HG03103 (cell line): ENCODE measurements around the gene FRYL.

Source experiments
- ATAC-seq: cut with Tn5 transposase; IDR thresholded peaks from one replicate; pipeline ENCODE4 v1.9.1; 2021; ENCODE audit warnings: low read depth; ENCODE audit not compliant: unreplicated experiment

The FRYL gene

DNA sequence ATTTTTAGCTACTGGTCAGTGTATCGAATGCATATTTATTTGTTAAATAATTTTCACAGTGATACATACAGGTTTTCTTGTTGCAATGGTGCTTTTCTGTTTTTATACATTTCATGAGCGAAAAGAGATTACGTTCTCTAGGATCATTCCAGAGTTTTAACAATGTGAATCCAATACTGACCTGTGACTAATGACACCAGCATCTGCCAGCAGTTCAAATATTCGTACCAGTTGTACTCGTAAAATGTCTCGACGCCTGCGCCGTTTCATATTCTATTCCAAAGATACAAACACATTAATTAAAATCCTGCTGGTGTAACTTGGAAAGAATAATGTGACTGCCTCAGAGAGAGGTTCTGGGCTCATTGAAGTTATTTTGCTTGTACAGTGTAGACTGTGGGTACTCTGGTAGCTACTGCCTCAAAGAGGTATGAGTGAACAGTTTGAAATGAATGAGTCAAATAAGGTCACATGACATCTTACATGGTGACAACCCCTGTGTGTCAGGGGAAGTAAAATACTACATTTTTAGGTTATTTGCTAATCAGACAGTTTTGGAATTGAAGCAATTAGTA lies 209.3 kb downstream of the FRYL start:
- ATAC-seq: no peak

DNA sequence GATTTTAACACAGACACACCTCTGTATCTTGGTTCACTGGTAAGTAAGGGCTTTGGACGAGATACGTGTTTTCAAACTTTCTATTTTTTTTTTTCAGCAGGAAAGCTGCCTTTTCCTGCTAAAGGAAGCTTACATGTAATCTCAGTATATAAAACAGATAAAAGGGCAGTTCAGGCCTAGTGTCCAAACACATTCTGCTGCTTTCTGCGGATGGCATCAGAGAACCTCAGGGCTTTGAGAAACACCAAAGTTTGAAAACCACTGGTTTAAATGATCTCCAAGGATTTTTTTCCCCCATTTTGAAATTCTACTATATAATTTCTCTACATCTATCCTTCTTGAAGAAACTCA lies 214.1 kb downstream of the FRYL start:
- no peak for ATAC-seq

DNA sequence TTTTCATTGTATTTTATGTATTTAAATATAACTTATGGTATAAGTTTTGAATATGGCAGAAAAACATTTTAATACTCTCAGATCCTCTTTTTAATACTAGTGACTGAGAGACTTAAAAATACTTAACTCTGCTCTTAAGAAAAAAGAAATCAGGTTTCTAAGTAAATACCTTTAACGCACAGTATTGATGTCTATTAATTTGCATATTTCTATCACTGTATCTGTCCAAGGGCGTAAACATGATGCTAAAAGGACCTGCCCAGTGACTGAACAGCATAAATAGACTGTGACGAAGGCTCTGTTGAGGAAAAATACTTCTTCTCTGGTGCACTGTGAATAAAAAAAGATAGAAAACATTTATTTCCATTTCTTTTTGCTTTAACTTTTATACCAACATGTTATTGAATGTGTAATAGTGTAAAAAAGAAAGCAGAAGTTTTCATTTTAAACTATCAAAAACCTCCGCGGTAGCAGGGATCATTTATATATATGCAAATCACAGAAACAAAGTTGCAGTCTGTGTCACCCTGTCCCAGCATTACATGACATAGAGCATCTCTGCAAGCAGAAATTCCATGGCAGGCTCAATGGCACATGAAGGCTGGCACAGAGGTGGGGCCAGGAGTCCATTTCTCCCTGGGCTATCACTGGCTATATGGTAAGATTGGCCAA lies 214.6 kb downstream of the FRYL start:
- no peak for ATAC-seq

DNA sequence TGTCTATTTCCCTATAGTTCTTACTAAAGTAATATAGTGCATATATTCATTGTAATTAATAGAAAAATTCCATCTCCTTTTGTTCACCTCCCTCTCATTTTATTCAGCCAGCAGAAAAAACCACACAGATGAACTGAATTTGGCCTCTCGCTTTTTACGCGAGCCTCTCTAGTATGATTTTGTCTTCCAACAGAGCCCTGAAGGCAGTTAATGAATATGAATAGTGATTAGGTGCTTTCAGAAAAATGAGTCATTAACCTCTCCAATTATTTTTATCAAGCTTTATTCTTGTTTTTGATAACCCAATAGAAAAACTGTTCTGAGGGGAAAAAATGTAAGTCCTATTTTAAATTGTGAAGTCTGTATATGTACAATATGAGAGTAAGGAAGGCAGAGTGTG lies 215.9 kb downstream of the FRYL start:
- ATAC-seq: no peak

DNA sequence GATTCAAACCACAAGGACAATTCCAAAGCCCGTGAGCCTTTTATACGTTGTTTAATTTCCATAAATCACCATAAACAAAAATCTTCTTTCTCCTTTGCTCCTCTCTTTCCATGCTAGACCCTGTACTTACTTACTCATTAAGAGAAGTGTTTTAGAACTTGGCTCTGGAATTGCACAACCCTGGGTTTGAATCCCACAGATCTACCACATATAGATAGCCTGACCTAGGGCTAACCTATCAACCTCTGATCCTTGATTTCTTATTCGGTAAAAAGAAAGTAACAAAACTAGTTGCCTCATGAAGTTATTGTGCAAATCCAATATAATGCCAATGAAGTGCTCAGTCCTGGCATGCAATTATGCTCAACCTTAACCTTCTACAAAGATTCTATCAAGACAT lies 221.3 kb downstream of the FRYL start:
- ATAC-seq: no peak

DNA sequence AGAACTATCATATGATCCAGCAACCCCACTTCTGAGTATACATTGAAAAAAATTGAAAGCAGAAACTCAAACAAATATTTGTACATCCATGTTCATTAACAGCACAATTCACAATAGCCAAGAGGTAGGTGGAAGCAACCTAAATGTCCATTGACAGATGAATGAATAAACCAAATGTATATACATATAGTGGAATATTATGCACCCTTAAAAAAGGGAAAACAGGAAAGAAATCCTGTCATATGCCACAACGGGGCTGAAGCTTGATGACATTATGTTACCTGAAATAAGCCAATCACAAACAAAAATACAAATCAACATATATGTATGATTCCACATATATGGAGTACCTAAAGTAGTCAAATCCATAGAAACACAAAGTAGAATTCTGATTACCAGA lies 222.1 kb downstream of the FRYL start:
- ATAC-seq: no peak

DNA sequence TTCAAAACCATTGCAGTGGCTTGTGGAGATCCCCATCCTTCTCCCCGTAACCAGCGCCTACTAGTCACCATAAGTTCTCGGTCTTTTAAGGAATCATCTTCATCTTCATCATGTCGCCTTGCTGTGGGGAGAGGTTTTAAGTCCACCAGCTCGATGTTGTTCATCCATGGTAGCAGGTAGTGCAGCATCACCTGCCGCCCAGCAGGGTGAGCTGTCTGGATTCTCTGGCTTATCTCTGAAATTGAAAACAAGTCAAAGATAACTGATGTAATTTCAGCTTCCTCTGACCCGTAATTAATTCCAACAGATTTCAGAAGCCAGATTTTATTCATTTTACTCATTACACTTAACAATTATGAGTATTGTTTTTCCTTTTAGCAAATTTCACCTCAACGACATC lies 222.6 kb downstream of the FRYL start:
- no peak for ATAC-seq

DNA sequence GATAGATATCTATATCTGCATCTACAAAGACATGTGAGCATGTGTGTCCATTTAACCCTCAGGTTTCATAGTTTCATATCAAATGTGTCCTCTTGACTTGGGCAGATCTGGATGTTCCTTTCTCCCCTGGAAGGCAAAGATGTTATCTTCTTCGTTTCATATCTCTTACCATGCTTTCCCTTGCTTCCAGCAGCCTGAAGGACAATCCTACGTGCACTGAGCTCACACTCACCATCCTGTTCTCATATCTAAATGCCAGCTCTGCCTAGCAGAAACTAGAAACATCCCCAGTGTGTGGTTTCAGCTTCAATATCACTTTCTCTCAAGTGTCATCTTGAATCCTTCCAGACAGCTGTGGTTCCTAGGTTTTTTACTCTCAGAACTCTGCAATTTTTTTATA lies 223.8 kb downstream of the FRYL start:
- no peak for ATAC-seq

DNA sequence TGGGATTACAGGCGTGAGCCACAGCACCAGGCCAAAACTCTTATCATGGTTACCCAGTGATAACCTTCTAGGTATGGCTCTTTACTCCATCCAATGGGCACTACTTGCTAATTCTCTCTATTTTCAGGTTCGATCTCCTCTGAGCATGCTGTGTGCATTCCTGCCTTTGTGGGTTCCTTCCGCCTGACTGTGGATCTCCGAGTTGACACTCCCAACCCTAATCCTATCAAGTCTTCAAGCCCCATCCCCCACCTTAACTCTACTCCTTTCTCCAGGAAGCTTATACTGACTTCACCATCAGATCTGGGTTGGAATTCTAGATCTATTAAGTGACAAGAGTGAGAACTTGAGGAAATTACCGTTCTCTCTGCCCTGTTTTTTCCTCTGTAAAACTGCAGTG lies 225.5 kb downstream of the FRYL start:
- ATAC-seq: no peak

DNA sequence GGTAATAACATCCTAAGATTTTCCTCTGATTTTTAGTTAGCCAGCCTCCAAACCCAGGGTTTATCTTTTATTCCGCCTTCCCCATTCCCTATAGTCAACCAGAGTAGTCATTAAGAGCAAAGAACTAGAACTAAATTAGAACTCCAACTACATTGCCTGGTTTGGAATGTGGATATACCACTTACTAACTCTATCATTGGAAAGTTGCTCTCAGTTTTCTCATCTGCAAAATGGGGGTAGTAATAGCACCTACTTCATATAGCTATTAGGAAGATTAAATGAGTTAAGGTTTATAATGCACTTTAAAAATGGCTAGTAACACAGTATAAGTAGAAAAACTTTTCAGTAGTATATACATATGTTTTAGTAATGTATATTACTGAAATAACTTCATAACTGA lies 226.4 kb downstream of the FRYL start:
- no peak for ATAC-seq

DNA sequence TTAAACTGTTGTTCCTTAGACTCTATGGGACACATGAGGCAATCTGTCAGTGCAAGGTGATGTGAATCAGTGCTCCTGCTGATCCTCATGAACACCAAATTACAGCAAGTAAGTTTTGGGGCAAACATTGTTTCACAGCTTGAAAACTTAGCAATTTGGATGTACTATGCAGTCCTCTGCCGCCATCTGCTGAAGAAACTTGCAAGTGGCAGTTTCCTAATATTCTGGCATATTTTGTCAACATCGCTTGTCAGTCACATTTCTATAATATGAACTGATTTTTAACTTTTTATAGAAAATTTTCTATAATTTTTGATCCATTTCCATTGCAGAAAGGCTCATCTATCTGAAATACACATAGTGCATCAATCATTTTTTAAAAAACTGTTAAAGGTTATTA lies 233.7 kb downstream of the FRYL start:
- ATAC-seq: no peak

DNA sequence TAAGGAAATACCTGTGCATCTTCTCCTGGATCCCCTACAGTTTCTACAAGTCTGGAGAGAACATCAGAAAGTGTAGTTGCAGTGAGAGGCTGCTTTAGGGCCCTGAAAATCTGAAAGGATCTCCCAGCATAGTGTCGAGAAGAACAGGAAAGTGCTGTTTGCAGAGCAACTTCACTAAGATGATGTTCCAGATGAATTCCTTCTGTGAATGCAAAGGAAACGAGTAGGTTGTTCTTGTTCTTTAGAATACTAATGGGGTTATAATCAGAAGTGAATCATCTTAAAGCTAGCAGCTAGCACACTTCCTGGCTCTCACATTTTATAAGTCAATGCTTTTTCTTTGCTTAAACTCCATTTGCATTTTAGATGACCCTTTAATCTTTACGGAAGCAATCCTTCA lies 236.3 kb downstream of the FRYL start:
- ATAC-seq: no peak

DNA sequence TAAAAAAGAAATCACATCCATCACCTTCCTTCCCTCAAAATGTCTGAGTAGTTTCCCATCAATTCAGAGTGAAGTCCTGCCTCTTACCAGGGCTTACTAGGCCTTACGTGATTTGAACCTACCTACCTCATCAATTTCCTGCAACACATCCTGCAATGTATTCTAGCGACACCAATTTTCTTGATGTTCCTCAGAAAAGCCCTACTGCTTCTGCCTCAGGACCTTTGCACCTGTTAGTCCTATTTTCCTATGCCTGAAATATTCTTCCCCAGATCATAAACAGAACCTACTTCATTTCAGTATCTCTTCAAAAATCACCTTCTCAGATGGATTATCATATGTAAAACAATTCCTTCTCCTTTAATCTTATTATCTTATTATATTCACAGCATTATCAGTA lies 237.2 kb downstream of the FRYL start:
- ATAC-seq: no peak

DNA sequence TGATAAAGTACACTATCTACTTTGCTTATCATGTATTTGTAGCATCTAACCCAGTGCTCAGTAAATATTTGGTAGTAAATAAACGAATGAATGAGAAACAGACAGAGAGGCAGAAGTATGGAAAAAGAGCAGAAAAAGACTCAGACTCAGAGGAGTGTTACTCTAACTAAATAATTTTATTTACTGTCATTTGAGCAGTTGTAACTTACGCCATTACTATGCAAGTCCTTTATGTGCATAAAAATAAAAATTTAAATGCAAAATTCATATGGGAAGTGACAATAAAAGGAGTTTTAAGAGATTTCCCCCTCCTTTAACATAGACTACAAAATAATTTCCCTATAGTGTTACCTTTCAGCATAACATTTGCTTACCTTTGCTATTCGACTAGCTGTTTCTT lies 240.5 kb downstream of the FRYL start:
- ATAC-seq: no peak

DNA sequence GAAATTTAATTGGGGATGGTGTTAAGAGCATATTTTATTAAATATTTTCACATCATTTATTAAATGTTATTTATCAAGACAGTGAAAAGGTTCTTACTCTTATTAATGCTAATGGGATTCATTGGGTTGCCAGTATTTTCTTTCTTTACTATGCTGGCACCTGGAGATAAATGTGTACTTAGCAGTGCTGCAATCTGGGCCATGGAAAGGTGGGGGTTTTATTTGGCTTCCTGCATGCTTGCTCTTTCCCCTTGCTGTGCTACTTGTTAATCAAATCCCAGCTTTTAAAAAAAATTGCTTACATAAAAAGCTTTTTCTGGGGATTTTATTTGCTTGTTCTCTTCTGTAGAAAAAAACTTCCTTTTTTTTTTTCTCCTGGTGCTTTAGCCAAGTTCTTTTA lies 241.7 kb downstream of the FRYL start:
- no peak for ATAC-seq

DNA sequence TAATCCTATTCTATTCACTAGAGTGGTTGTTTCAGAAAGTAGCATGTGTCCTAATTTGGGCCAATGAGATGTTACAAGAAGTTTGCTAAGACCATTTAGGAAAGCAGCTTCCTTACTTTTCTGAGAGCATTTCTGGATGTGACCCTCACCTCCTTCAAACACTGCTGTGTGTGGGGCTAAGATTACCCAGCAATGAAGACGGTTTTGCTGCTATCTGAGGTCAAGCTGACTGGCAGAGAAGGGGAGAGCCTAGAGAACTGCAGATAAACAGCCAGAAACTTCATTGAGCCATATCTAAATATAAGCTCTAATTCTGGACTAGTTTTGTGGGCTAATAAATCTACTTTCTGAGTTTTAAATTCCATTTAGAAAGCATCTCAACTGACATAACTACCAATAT lies 253.7 kb downstream of the FRYL start:
- no peak for ATAC-seq

DNA sequence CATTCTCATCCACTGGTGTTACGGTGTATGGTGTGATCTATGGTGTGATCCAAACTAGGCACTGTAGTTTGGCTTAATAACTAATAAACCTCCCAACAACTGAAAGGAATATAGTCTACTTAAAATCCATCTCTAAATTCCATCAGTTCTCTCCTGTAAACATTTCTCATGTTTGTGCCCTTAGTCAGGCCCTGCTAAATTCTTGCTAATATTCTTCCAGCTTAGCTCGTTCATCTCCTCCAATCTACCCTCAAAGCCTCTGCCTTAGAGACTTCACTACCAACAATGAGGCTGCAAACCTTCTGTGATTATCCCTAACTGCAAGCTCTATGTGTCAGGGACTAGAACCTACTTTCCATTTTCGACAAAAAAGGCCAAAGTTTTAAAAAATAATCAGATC lies 261.9 kb downstream of the FRYL start:
- ATAC-seq: no peak

DNA sequence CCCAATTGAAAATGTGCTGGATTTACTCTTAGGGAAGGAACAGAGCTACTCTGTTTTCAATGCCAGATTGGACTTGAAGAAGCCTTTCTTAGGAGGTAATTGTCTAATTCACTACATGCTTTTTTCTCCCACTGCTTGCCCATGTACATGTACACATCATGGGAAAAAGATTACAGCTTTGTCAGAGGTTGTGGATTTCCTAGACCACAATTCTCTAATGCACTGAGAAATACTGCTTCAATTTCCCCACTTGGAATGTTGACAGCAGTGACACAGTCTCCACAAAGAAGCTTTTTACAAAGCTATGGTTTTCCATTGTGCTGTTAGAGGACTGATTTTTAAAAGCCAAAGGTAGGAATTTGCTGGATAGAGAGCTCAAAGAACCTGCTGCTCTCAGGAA lies 270.5 kb downstream of the FRYL start:
- no peak for ATAC-seq

DNA sequence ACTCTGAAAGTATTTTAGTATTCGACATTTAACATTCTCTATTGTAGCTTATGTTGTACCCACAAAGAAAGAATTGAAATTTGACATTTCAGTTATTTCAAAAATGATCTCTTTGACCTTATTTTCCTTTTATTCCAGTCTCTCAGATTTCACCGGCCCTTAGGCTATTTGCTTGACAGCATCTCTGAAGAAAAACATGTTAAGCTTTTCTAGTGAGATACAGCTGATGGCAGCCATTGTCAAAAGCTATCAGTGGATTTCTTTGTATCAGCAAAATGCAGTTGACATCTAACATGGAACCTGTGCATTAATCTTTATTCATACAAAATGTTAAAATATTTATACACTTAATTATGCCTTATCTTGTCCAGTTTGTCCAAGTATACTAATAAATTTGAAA lies 273.4 kb downstream of the FRYL start:
- ATAC-seq: no peak

DNA sequence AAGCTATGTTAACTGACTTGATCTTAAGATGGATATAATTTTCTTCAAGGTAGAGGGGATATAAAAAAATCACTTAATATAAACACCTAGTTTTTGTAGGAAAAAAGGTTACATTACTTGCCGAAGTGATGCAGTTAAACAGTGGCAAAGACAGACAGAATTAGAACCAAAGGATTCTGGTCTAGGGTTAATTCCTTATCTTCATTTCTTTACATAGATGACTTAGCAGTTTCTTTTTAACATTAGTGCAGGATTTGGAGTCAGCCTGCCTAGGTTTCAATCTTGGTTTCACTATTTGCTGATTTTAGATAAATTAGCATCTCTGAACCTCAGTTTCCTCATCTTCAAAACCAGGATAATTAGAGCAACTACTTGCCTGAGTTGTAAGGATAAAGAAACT lies 275.7 kb downstream of the FRYL start:
- ATAC-seq: no peak

DNA sequence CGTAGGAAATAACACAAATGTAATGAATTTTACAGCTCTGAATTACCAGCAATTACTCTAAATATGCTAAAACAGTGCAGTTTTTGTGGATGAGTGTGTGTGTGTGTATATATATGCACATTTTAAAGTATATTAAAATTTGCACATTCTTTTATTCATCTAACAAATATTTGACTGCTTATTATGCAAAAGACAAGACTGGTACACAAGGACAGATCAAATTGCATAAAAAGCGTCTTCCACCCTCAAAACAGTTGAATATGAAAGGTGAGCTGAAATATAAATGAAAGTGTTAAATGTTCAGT lies 276.1 kb downstream of the FRYL start:
- no peak for ATAC-seq

DNA sequence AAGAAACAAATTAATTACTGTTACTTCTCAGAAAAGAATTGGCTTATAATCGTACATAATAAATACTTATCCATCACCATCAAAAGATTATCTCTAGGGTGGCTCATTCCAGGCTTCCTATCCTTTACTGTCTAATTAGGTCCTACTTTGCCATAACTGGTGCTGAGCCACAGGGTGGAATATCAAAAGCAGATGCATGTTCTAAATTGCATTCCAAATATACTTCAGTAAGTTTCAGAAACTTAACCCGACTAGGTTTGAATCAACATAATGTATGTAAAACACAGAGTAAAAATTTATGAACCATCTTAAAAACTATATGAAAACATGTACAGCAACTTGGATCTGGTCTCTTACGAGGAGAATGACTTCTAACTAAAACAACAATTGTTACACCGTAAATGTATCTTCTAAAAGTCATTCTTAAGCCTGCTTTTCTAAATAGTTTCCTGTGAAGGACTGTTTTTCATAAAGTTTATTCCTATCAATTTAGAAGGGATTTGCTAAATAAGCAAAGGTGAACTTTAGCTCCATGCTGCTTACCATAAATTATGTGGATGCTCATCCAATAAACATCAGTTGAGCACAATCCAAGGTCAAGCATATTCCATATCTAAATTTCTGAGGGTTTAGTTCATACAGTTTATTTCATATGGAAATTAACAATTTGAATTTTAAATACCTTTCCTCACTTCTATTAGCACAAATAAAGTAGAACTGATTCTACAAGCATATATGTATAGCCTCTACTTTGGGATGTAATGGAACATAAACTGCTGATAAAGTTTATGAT lies 276.6 kb downstream of the FRYL start:
- ATAC-seq: no peak
